ENCODE data around the gene LRFN2. TPM values are rescaled to one million over a fixed set of nuclear protein-coding genes. Genes with fewer than 3 reads are reported as not detected.

Gene LRFN2
- total RNA-seq, 2 donors from 2014 or later, result not detected

- no peak for TF ChIP-seq CTCF (IDR thresholded peaks at IDR 0.05)
- no peaks in the 10 kb centered on the region for H3K36me3 ChIP-seq
- no peak for ATAC-seq (ENCODE audit: insufficient number of reproducible peaks, low FRiP score, low read depth)
- no peak for DNase-seq (ENCODE audit: low spot score)
- H3K27me3 ChIP-seq (replicated peaks; ENCODE audit: insufficient read depth), result no peaks in the 10 kb centered on the region
- no peaks in the 10 kb centered on the region for H3K4me1 ChIP-seq (ENCODE audit: control insufficient read depth in 1 of 2, low read depth in 2 of 2)
- no peak overlapping the region for H3K27ac ChIP-seq
- no peak overlapping the region for H3K4me3 ChIP-seq
- H3K9me3 ChIP-seq, result no peaks in the 10 kb centered on the region
Measured at GRCh38 chr6:40371621-40372020, 215.5 kb downstream of the LRFN2 start.

DNA sequence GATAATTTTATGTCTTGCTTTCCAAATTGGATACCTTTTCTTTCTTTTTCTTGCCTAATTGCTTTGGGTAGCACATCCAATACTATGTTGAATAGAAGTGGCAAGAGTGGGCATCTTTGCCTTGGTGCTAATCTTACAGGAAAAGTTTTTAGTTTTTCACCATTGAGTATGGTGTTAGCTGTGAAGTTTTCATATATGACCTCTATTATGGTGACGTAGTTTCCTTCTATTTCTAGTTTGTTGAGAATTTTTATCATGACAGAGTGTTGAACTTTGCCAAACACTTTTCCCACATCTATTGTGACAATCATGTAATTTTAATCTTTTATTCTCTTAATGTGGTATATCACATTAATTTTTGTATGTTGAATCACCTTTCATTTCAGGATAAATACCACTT lies 216.1 kb downstream of the LRFN2 start:
- H3K4me3 ChIP-seq, result no peak overlapping the region
- no peak for DNase-seq (ENCODE audit: low spot score)
- no peaks in the 10 kb centered on the region for H3K27me3 ChIP-seq (replicated peaks; ENCODE audit: insufficient read depth)
- ATAC-seq (ENCODE audit: insufficient number of reproducible peaks, low FRiP score, low read depth), result no peak
- H3K9me3 ChIP-seq, result no peaks in the 10 kb centered on the region
- H3K4me1 ChIP-seq (ENCODE audit: control insufficient read depth in 1 of 2, low read depth in 2 of 2), result no peaks in the 10 kb centered on the region
- H3K36me3 ChIP-seq, result no peaks in the 10 kb centered on the region
- H3K27ac ChIP-seq, result no peak overlapping the region
- no peak for TF ChIP-seq CTCF (IDR thresholded peaks at IDR 0.05)

GRCh38 chr6:40369891-40370290 lies 217.3 kb downstream of the LRFN2 start:
- ATAC-seq (ENCODE audit: insufficient number of reproducible peaks, low FRiP score, low read depth) (no peak), DNase-seq (ENCODE audit: low spot score) (no peak)
- no peaks in the 10 kb centered on the region for H3K36me3 ChIP-seq
- H3K9me3 ChIP-seq, result no peaks in the 10 kb centered on the region
- no peaks in the 10 kb centered on the region for H3K4me1 ChIP-seq (ENCODE audit: control insufficient read depth in 1 of 2, low read depth in 2 of 2)
- H3K27ac ChIP-seq, result no peak overlapping the region
- TF ChIP-seq CTCF (IDR thresholded peaks at IDR 0.05), result no peak
- no peaks in the 10 kb centered on the region for H3K27me3 ChIP-seq (replicated peaks; ENCODE audit: insufficient read depth)
- no peak overlapping the region for H3K4me3 ChIP-seq

DNA sequence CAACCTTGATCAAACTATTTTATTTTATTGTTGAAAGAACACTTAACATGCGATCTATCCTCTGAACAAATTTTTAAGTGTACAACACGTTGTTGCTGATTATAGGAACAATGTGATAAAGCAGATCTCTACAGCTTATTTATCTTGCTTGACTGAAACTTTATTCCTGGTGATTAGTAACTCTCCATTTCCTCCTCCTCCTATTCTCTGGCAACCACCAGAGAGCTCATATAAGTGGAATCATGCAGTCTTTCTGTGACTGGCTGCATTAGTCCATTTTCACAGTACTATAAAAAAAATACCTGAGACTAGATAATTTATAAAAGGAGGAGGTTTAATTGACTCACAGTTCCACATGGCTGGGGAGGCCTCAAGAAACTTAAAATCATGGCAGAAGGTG lies 218.1 kb downstream of the LRFN2 start:
- DNase-seq (ENCODE audit: low spot score) (no peak), ATAC-seq (ENCODE audit: insufficient number of reproducible peaks, low FRiP score, low read depth) (no peak)
- Histone ChIP-seq H3K9me3 (no peaks in the 10 kb centered on the region), H3K27ac (no peak overlapping the region), H3K27me3 (replicated peaks; ENCODE audit: insufficient read depth) (no peaks in the 10 kb centered on the region), H3K36me3 (no peaks in the 10 kb centered on the region), H3K4me3 (no peak overlapping the region), H3K4me1 (ENCODE audit: control insufficient read depth in 1 of 2, low read depth in 2 of 2) (no peaks in the 10 kb centered on the region)
- no peak for TF ChIP-seq CTCF (IDR thresholded peaks at IDR 0.05)

DNA sequence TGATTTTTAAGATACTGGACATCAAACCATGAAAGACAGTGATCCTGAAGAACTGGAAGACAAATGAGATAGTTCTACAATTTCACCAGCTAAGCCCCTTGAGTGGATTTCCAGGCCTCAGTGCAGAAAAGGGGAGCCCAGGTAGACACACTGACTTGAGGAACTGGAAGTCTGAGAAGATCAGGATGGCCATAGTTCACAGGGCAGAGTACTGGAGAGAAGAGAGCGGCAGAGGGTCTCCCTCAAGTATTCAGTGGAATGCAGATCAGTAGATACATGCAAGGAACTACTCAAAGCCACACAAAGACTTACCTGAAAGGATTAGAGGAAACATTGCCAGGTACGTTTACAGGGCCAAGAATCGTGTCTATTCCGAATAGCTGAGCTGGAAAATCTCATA lies 224.3 kb downstream of the LRFN2 start:
- TF ChIP-seq CTCF (IDR thresholded peaks at IDR 0.05), result no peak
- no peaks in the 10 kb centered on the region for H3K36me3 ChIP-seq
- no peaks in the 10 kb centered on the region for H3K9me3 ChIP-seq
- no peaks in the 10 kb centered on the region for H3K27me3 ChIP-seq (replicated peaks; ENCODE audit: insufficient read depth)
- no peak for ATAC-seq (ENCODE audit: insufficient number of reproducible peaks, low FRiP score, low read depth)
- no peak overlapping the region for H3K27ac ChIP-seq
- H3K4me1 ChIP-seq (ENCODE audit: control insufficient read depth in 1 of 2, low read depth in 2 of 2), result no peaks in the 10 kb centered on the region
- no peak for DNase-seq (ENCODE audit: low spot score)
- H3K4me3 ChIP-seq, result no peak overlapping the region

Data from thoracic aorta (tissue), 2 donors.